Ovary (tissue), 9 donors: ENCODE results near the gene ALDH2. TPM values are rescaled to one million over a fixed set of nuclear protein-coding genes. Genes with fewer than 3 reads are reported as not detected.

Experiments used
- DNase-seq, 5 donors: peaks; one replicate each; pipeline ENCODE4 v3.0.0-alpha.2; 2019 to 2020
- H3K27ac ChIP-seq, 2 donors: fragments of 200-600 bp; one replicate each; pipeline versions ENCODE4 v1.5.1 to v1.8.0; 2019 to 2022
- H3K27me3 ChIP-seq: fragments of 200-600 bp; one replicate; pipeline ENCODE4 v1.8.0; 2022
- H3K36me3 ChIP-seq: fragments of 200-600 bp; sonication (generic); one replicate; pipeline ENCODE4 v1.5.1; 2019
- H3K4me1 ChIP-seq: one replicate; pipeline ENCODE4 v1.8.1; 2013; ENCODE audit warnings: mild to moderate bottlenecking, moderate library complexity; ENCODE audit not compliant: insufficient read depth
- H3K4me3 ChIP-seq: fragments of 200-600 bp; sonication (generic); one replicate; pipeline ENCODE4 v1.5.1; 2017
- H3K9me3 ChIP-seq, 2 donors: fragments of 200-600 bp in 1 of 2; sonication (generic) in 1 of 2; one replicate each; pipeline versions ENCODE4 v1.5.1 to v1.8.1; 2013 to 2019; ENCODE audit warnings: mild to moderate bottlenecking in 1 of 2, moderate library complexity in 1 of 2
- EP300 ChIP-seq: sonication (generic); formaldehyde crosslinking; IDR thresholded peaks from one replicate; pipeline ENCODE4 v1.6.1; 2017; ENCODE audit warnings: antibody characterized with exemption
- POLR2A ChIP-seq: fragments of 450-650 bp; IDR thresholded peaks from one replicate; pipeline ENCODE4 v1.6.1; 2017; ENCODE audit warnings: antibody characterized with exemption, mild to moderate bottlenecking, moderate library complexity
- WGBS, 3 donors: extraction: QIAGEN DNeasy Blood & Tissue Kit in 1 of 3; methylation state at CpG; one replicate each; pipeline versions ENCODE4 v1.1.5 to v1.1.7; 2013 to 2017; 5-methylcytosine and 5-hydroxymethylcytosine counted together
- intact Hi-C, 4 donors: fragments of 100-400 bp; cut with DNase I; formaldehyde crosslinking; loops; one replicate each; pipeline versions ENCODE4 v1.11.0 to v1.15.1; 2022 to 2023
- polyA plus RNA-seq, 2 donors: library from polyadenylated mRNA; stranded (reverse); fragments of 200-250 nt in 1 of 2; fragments of 350-450 nt in 1 of 2; fragmentation: Illumina TruSeq in 1 of 2; extraction: RNeasy Lipid Tissue Mini Kit (QIAGEN cat#74804) in 1 of 2; gene quantifications; one replicate each; pipeline ENCODE4 v1.2.3, GENCODE V29; 2013 to 2014
- total RNA-seq, 7 donors: library from RNA; depleted of rRNA in 2 of 7; stranded (reverse); fragments of >200 nt in 2 of 7; fragmentation: NEBNext Ultra II Directional in 3 of 7; extraction: Animal tissue kit (Norgen Biotek cat#: 25700) in 3 of 7; gene quantifications; one replicate each; pipeline versions ENCODE4 v1.1.0 to v1.2.4, GENCODE V29; 2016 to 2023
- TF ChIP-seq, protein P1 (sequence below), 3 donors: fragments of 450-650 bp in 2 of 3; fragments of 200-600 bp in 1 of 3; IDR thresholded peaks; one replicate each; pipeline versions ENCODE4 v1.5.1 to v1.8.0; 2016 to 2022; ENCODE audit warnings: antibody characterized with exemption in 3 of 3, mild to moderate bottlenecking in 1 of 3
- donor health status: DM: no; HTN: no; CAD: no; lungs with moderate emphysema.
- donor health status: DM: no; HTN: no; CAD: no.
- donor health status: Bipolar disorder and iron deficiency.
- donor health status: DM: yes; HTN: yes; CAD: no.
- donor health status: DM: no; HTN: no; CAD: no.
- donor health status: DM: yes; HTN: yes; CAD: no.

Gene ALDH2
- total and polyA plus RNA-seq, 9 donors, result 46.7 to 154 (median 115) TPM

DNA sequence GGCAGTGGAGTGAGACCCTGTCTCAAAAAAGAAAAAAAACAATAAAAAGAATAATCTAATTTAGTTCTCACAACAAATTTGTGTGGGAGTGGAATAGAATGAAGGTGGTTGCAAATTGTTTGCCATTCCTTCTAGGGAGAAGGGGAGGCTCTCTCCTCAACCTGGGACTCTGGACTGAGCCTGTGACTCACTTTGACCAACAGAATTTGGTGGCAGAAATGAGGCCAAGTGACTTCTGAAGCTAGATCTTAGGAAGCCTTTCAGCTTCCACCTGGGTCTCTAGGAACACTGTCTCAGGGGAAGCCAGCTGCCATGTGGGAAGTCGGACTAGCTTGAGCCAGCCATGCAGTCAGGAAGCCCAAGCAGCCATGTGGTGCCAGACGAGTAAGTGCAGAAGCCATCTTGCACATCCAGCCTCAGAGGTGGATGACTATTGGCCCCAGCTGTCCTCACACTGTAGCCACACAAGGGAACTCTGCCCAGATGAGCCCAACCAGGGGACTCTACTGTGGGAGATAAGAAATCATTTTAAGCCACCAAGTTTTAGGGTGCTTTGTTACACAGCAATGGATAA lies 14.4 kb downstream of the ALDH2 start:
- Histone ChIP-seq H3K9me3 (no peaks in the 10 kb centered on the region), H3K27me3 (no peaks in the 10 kb centered on the region), H3K4me1 (peaks cover 8% of the 10 kb centered on the region), H3K36me3 (no peaks in the 10 kb centered on the region), H3K4me3 (no peak overlapping the region), H3K27ac (no peak overlapping the region)
- TF ChIP-seq, protein P1, sequence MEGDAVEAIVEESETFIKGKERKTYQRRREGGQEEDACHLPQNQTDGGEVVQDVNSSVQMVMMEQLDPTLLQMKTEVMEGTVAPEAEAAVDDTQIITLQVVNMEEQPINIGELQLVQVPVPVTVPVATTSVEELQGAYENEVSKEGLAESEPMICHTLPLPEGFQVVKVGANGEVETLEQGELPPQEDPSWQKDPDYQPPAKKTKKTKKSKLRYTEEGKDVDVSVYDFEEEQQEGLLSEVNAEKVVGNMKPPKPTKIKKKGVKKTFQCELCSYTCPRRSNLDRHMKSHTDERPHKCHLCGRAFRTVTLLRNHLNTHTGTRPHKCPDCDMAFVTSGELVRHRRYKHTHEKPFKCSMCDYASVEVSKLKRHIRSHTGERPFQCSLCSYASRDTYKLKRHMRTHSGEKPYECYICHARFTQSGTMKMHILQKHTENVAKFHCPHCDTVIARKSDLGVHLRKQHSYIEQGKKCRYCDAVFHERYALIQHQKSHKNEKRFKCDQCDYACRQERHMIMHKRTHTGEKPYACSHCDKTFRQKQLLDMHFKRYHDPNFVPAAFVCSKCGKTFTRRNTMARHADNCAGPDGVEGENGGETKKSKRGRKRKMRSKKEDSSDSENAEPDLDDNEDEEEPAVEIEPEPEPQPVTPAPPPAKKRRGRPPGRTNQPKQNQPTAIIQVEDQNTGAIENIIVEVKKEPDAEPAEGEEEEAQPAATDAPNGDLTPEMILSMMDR (IDR thresholded peaks at IDR 0.05), result no peak
- TF ChIP-seq POLR2A, result no peak
- TF ChIP-seq EP300, result no peak
- DNase-seq, result no peak
- intact Hi-C loops, result no loop called here
- WGBS, 3 donors, result 92 to 96% (median 95%) methylated on average over 2 of the region's 2 CpGs

GRCh38 chr12:111783046-111783445 lies 16.3 kb downstream of the ALDH2 start:
- DNase-seq, result no peak
- no peak for TF ChIP-seq POLR2A
- TF ChIP-seq, protein P1 (IDR thresholded peaks at IDR 0.05), result no peak
- TF ChIP-seq EP300, result no peak
- Histone ChIP-seq H3K9me3 (no peaks in the 10 kb centered on the region), H3K27ac (no peak overlapping the region), H3K27me3 (no peaks in the 10 kb centered on the region), H3K4me1 (peaks cover under 1% of the 10 kb centered on the region), H3K36me3 (no peaks in the 10 kb centered on the region), H3K4me3 (no peak overlapping the region)
- 87 to 93% (median 91%) methylated on average over 17 of the region's 17 CpGs for WGBS, 3 donors
- intact Hi-C loops, result no loop called here

DNA sequence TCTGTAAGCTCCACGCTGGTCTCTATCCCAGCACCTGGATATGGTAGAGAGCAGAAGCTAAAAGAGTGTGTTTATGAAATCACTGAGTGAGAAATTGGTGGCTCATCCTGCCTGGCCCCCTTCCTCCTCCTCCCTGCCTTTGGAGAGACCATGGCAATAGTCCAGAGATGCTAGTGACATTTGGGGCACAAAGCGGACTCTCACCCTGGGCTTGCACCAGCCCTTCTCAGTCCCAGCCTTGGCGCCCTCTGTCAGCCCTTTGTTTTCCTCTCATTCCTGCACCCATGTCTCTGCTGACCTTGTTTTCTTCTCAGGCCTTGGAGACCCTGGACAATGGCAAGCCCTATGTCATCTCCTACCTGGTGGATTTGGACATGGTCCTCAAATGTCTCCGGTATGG lies 18.2 kb downstream of the ALDH2 start:
- TF ChIP-seq POLR2A (no peak), EP300 (no peak)
- TF ChIP-seq, protein P1 (IDR thresholded peaks at IDR 0.05), result no peak
- DNase-seq, result no peak
- no peaks in the 10 kb centered on the region for H3K9me3 ChIP-seq
- no peaks in the 10 kb centered on the region for H3K27me3 ChIP-seq
- peaks cover 2% of the 10 kb centered on the region for H3K4me1 ChIP-seq
- 96 to 98% (median 97%) methylated on average over 4 of the region's 4 CpGs for whole genome bisulfite sequencing, 3 donors
- H3K27ac ChIP-seq, result no peak overlapping the region
- intact Hi-C loops, result loop anchor here in 1 of 4 donors (5.0 kb wide), 1 partner anchor 572 kb away; no protein-coding TSS in a partner anchor
- H3K36me3 ChIP-seq, result no peaks in the 10 kb centered on the region
- H3K4me3 ChIP-seq, result no peak overlapping the region

DNA sequence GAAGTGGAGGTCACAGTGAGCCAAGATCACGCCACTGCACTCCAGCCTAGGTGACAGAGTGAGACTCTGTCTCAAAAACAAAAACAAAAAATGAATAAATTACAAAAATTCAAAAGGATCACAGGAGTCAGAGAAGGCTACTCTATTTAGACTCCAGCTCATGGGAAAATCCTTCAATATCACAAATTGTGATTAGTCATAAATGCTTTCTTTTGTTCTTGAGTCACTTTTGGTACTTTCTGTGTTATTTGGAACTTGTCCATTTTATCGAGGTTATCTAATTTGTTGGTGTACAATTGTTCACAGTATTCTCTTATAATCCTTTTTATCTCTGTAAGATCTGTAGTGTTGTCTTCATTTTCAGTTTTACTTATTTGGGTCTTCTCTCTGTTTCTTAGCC lies 18.9 kb downstream of the ALDH2 start:
- Histone ChIP-seq H3K4me3 (no peak overlapping the region), H3K4me1 (peaks cover 2% of the 10 kb centered on the region), H3K36me3 (no peaks in the 10 kb centered on the region), H3K27ac (no peak overlapping the region), H3K27me3 (no peaks in the 10 kb centered on the region), H3K9me3 (no peaks in the 10 kb centered on the region)
- TF ChIP-seq POLR2A (no peak), EP300 (no peak)
- TF ChIP-seq, protein P1 (IDR thresholded peaks at IDR 0.05), result no peak
- intact Hi-C loops, result loop anchor here in 1 of 4 donors (5.0 kb wide), 1 partner anchor 572 kb away; no protein-coding TSS in a partner anchor
- WGBS, 3 donors, result 73 to 76% (median 73%) methylated on average over 2 of the region's 2 CpGs
- DNase-seq, result no peak
